GM12878 (cell line): Measurements from ENCODE around the gene ATN1. TPM values are rescaled to one million over a fixed set of nuclear protein-coding genes. Genes with fewer than 3 reads are reported as not detected.
A peak's percentile ranks its signal among the peaks of the same experiment; 100 is the strongest.

ENCODE experiments used
- CBFB ChIP-seq: IDR thresholded peaks from 2 replicates; pipeline ENCODE4 v1.6.1; 2016; ENCODE audit warnings: antibody characterized with exemption, low read depth
- CBX3 ChIP-seq: fragments of 200-600 bp; sonication (generic); IDR thresholded peaks from 2 replicates; pipeline ENCODE4 v1.6.1; 2016; ENCODE audit warnings: low read depth, borderline replicate concordance
- MLLT1 ChIP-seq: fragments of 450-650 bp; IDR thresholded peaks from 2 replicates; pipeline ENCODE4 v1.6.1; 2016; ENCODE audit warnings: mild to moderate bottlenecking
- STAT1 ChIP-seq: fragments of 450-650 bp; conservative IDR thresholded peaks from 2 replicates; pipeline ENCODE4 v1.6.1; 2014; ENCODE audit warnings: antibody characterized with exemption, mild to moderate bottlenecking
- TBL1XR1 ChIP-seq: IDR thresholded peaks from 2 replicates; pipeline ENCODE4 v1.6.1; 2012; ENCODE audit warnings: low read depth, low read length, improper control_type of control experiment
- polyA plus RNA-seq, 11 experiments: library from polyadenylated mRNA; depleted of rRNA in 4 of 11; unstranded in 6 of 11; stranded (reverse) in 5 of 11; fragments of >200 nt; fragmentation: Nextera tagmentation in 4 of 11; fragmentation: Illumina TruSeq in 1 of 11; extraction: Ambion mirVana in 4 of 11; extraction: Trizol in 1 of 11; gene quantifications; 1 replicate in 1 of 11; 2 replicates in 10 of 11; pipeline versions ENCODE4 v1.2.1 to v1.2.3, GENCODE V29; 2011 to 2016; ENCODE audit warnings: inconsistent platforms in 2 of 11, missing spikeins in 2 of 11, low read depth in 1 of 11
- total RNA-seq, 4 experiments: library from RNA; depleted of rRNA in 3 of 4; stranded (reverse); fragments of >200 nt in 3 of 4; fragmentation: Illumina TruSeq in 1 of 4; extraction: Trizol in 1 of 4; gene quantifications; 2 replicates each; pipeline versions ENCODE4 v1.2.1 to v1.2.3, GENCODE V29; 2013 to 2021
- TF ChIP-seq, protein P1 (sequence below): fragments of 450-650 bp; formaldehyde crosslinking; IDR thresholded peaks from 2 replicates; pipeline ENCODE4 v1.4.0; 2022; ENCODE audit warnings: mild to moderate bottlenecking, moderate library complexity
- TF ChIP-seq, protein P2 (sequence below): IDR thresholded peaks from 2 replicates; pipeline ENCODE4 v1.6.1; 2012; ENCODE audit warnings: low read length, inconsistent platforms
- TF ChIP-seq, protein P3 (sequence below): fragments of 450-650 bp; IDR thresholded peaks from 2 replicates; pipeline ENCODE4 v1.6.1; 2017; ENCODE audit warnings: mild to moderate bottlenecking
- TF ChIP-seq, protein P4 (sequence below): fragments of 450-650 bp; conservative IDR thresholded peaks from 2 replicates; pipeline ENCODE4 v1.6.1; 2017; ENCODE audit warnings: mild to moderate bottlenecking, moderate library complexity
- TF ChIP-seq, protein P5 (sequence below): fragments of 150-350 bp; IDR thresholded peaks from 2 replicates; pipeline ENCODE4 v1.6.1; 2016; ENCODE audit warnings: low read depth, low read length
- TF ChIP-seq, protein P6 (sequence below): fragments of 450-650 bp; IDR thresholded peaks from 2 replicates; pipeline ENCODE4 v1.6.1; 2016; ENCODE audit warnings: mild to moderate bottlenecking

ATN1 gene
- total and polyA plus RNA-seq, 10 of the 15 experiments (the other 5 are each of a cell fraction or from before 2014, with no cell fraction given), result 0.08 to 44.5 (median 5.0) TPM

DNA sequence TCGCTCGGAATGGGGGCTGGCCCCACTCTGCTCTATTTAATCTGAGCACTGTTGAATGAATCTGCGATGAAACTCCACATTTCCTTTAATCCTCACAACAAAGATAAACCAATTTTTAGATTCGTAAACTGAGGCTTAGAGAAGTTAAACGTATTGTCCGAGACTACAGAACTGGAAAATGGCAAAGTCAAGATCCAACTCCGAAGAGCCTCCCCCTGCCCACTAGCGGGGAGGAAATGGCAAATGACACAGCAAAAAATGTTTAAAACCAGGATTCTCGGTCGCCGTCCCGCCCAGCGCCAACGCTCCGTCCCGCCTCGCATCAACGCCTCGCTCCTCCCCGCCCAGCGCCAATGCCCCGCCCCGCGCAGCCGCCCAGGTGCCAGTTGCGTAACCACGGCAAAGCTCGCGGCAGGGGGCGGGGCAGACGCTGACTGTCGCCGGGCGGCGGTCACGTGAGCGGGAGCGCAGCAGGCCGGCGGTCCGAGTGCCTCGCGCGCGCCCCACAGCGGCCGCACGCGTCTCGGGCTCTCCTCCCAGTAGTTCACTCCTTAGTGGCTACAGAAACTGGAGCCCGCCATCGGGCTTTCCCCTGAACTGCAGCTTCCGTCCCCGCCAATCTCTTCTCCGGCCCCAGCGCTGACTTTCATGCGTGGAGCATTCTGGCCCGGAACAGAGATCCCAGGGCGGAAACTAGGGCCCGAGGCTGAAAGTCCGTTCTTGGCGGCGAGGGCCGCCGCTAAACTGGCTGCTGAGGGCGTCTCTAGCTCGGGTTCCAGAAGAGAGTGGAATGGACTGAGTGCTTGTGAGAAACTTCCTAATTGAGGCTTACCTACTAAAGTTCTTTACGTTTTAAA lies 36.7 kb upstream of the ATN1 start (continued):
- TF ChIP-seq, protein P1, sequence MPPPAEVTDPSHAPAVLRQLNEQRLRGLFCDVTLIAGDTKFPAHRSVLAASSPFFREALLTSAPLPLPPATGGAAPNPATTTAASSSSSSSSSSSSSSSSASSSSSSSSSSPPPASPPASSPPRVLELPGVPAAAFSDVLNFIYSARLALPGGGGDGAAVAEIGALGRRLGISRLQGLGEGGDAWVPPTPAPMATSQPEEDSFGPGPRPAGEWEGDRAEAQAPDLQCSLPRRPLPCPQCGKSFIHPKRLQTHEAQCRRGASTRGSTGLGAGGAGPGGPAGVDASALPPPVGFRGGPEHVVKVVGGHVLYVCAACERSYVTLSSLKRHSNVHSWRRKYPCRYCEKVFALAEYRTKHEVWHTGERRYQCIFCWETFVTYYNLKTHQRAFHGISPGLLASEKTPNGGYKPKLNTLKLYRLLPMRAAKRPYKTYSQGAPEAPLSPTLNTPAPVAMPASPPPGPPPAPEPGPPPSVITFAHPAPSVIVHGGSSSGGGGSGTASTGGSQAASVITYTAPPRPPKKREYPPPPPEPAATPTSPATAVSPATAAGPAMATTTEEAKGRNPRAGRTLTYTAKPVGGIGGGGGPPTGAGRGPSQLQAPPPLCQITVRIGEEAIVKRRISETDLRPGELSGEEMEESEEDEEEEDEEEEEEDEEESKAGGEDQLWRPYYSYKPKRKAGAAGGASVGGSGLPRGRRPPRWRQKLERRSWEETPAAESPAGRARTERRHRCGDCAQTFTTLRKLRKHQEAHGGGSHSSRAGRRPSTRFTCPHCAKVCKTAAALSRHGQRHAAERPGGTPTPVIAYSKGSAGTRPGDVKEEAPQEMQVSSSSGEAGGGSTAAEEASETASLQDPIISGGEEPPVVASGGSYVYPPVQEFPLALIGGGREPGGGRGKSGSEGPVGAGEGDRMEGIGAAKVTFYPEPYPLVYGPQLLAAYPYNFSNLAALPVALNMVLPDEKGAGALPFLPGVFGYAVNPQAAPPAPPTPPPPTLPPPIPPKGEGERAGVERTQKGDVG (CRISPR knock-in tag), result no peak
- TF ChIP-seq STAT1 (0 out of 2 replicates have a peak, but pooled peaks have one; percentile 86), MLLT1 (no peak; the same call in none of the 2 replicates), CBFB (0 out of 2 replicates have a peak, but pooled peaks have one; percentile 17), CBX3 (no peak), TBL1XR1 (0 out of 2 replicates have a peak, but pooled peaks have one; percentile 49)
- TF ChIP-seq, protein P2, sequence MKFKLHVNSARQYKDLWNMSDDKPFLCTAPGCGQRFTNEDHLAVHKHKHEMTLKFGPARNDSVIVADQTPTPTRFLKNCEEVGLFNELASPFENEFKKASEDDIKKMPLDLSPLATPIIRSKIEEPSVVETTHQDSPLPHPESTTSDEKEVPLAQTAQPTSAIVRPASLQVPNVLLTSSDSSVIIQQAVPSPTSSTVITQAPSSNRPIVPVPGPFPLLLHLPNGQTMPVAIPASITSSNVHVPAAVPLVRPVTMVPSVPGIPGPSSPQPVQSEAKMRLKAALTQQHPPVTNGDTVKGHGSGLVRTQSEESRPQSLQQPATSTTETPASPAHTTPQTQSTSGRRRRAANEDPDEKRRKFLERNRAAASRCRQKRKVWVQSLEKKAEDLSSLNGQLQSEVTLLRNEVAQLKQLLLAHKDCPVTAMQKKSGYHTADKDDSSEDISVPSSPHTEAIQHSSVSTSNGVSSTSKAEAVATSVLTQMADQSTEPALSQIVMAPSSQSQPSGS, result no peak
- TF ChIP-seq, protein P3, sequence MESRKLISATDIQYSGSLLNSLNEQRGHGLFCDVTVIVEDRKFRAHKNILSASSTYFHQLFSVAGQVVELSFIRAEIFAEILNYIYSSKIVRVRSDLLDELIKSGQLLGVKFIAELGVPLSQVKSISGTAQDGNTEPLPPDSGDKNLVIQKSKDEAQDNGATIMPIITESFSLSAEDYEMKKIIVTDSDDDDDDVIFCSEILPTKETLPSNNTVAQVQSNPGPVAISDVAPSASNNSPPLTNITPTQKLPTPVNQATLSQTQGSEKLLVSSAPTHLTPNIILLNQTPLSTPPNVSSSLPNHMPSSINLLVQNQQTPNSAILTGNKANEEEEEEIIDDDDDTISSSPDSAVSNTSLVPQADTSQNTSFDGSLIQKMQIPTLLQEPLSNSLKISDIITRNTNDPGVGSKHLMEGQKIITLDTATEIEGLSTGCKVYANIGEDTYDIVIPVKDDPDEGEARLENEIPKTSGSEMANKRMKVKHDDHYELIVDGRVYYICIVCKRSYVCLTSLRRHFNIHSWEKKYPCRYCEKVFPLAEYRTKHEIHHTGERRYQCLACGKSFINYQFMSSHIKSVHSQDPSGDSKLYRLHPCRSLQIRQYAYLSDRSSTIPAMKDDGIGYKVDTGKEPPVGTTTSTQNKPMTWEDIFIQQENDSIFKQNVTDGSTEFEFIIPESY, result no peak
- TF ChIP-seq, protein P4, sequence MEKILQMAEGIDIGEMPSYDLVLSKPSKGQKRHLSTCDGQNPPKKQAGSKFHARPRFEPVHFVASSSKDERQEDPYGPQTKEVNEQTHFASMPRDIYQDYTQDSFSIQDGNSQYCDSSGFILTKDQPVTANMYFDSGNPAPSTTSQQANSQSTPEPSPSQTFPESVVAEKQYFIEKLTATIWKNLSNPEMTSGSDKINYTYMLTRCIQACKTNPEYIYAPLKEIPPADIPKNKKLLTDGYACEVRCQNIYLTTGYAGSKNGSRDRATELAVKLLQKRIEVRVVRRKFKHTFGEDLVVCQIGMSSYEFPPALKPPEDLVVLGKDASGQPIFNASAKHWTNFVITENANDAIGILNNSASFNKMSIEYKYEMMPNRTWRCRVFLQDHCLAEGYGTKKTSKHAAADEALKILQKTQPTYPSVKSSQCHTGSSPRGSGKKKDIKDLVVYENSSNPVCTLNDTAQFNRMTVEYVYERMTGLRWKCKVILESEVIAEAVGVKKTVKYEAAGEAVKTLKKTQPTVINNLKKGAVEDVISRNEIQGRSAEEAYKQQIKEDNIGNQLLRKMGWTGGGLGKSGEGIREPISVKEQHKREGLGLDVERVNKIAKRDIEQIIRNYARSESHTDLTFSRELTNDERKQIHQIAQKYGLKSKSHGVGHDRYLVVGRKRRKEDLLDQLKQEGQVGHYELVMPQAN, result peak; percentile 74; the same call in 1 of the 2 replicates
- TF ChIP-seq, protein P5, sequence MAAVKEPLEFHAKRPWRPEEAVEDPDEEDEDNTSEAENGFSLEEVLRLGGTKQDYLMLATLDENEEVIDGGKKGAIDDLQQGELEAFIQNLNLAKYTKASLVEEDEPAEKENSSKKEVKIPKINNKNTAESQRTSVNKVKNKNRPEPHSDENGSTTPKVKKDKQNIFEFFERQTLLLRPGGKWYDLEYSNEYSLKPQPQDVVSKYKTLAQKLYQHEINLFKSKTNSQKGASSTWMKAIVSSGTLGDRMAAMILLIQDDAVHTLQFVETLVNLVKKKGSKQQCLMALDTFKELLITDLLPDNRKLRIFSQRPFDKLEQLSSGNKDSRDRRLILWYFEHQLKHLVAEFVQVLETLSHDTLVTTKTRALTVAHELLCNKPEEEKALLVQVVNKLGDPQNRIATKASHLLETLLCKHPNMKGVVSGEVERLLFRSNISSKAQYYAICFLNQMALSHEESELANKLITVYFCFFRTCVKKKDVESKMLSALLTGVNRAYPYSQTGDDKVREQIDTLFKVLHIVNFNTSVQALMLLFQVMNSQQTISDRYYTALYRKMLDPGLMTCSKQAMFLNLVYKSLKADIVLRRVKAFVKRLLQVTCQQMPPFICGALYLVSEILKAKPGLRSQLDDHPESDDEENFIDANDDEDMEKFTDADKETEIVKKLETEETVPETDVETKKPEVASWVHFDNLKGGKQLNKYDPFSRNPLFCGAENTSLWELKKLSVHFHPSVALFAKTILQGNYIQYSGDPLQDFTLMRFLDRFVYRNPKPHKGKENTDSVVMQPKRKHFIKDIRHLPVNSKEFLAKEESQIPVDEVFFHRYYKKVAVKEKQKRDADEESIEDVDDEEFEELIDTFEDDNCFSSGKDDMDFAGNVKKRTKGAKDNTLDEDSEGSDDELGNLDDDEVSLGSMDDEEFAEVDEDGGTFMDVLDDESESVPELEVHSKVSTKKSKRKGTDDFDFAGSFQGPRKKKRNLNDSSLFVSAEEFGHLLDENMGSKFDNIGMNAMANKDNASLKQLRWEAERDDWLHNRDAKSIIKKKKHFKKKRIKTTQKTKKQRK, result no peak
- TF ChIP-seq, protein P6, sequence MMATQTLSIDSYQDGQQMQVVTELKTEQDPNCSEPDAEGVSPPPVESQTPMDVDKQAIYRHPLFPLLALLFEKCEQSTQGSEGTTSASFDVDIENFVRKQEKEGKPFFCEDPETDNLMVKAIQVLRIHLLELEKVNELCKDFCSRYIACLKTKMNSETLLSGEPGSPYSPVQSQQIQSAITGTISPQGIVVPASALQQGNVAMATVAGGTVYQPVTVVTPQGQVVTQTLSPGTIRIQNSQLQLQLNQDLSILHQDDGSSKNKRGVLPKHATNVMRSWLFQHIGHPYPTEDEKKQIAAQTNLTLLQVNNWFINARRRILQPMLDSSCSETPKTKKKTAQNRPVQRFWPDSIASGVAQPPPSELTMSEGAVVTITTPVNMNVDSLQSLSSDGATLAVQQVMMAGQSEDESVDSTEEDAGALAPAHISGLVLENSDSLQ, result peak; percentile 69; the same call in 1 of the 2 replicates
